Measurements from ENCODE around the gene ZDHHC11B. TPM values are rescaled to one million over a fixed set of nuclear protein-coding genes. Genes with fewer than 3 reads are reported as not detected.
"Not testable (repeated sequence)": the region's sequence is repeated elsewhere in the genome, so short reads cannot be mapped to it uniquely, and the experiment has no call there.

Gene ZDHHC11B
- polyA plus RNA-seq, 1 donor, result 15.7 TPM

DNA sequence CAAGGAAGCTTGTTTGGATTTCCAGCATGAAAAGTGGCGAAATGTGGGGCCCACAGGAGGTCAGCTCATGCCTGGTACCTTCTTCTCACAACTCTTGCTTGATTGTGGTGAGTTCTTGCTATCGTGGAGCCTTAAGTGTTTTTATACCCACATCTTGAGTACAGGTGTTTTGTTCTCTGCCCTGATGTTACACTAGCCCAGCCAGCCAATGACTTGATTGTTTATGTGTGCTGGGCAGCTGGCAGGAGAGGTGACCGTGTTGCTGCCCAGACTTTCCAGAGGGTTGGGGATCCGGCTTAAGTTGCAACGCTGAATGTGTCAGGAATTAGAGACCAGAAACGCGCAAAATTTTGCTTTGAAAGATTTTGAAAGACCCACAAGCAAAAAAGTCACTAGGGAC is 67.4 kb downstream of the ZDHHC11B start:
- no peak for DNase-seq (ENCODE audit: low read depth)

DNA sequence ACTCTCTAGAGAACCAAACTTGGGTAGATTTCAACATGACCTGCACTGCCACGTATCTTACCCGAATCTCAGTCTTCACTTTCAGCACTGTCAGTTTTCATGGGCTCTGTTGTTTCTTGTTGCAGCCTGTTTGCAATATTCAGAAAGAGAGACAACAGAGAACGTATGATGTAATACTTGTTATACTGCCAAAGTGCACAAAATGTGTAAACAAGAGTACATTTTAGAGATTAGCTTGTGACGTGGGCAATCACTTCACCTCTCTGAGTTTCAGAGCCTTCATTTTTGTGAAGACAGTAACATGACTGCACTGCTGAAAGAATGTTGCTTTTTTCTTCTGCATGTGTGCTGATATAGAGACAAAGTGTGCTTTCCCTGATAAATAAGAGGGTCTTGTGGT is 67.8 kb downstream of the ZDHHC11B start:
- not testable (repeated sequence) for DNase-seq (ENCODE audit: low read depth)

DNA sequence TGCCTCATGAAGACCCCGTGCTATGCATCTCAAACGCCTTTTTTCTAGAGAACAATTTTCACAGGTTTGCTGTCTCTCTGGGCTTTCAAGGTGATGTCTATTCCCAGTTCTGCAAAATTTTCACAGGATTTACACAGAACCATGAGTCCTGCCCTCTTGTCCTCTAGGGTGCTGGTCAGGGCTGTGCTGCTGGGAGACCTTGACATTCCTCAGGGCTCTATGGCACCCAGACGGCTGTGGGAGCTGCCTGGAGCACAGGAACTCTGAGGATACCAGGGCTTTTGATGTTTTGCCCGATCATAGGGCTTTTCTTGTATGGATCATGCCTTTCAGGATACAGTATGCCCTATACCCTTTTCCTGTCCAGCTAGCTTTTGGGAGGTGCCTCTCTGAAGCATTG is 68.9 kb downstream of the ZDHHC11B start:
- not testable (repeated sequence) for DNase-seq (ENCODE audit: low read depth)

DNA sequence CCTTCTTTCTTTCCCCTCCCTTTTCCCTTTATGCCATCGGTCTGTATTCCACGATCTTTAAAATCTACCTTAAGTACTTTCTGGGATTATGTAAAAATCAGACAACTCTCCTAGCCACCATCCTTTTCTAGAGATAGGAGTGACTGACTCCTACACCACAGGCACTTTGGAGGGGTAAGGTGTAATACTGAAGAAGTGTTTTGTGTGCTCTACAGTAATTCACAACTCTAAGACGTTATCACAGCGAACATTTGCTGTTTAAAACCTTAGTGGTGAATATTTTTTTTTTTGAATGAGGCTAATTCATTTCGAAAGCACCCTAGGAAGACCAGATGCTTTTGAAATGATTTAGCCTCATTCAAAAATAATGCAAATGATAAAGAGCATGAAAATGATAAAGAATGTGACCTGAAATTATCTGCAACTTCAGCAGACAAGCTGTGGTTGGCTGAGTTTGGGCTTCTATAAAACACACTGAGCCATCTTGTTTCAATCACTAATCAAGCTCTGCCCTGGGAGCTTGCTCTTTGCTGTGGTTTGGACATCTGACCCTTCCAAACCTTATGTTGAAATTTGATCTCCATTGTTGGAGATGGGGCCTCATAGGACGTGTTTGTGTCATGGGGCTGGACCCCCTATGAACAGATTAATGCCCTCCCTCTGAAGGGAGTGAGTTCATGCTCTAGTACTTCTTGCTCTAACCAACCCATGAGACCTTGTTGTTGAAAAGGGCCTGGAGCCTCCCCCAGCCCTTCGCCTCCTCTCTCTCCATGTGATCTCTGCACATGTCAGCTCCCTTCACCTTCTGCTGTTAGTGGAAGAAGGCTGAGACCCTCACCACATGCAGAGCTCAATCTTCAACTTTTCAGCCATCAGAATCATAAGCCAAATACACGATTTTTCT is 70.1 kb downstream of the ZDHHC11B start:
- not testable (repeated sequence) for DNase-seq (ENCODE audit: low read depth)

DNA sequence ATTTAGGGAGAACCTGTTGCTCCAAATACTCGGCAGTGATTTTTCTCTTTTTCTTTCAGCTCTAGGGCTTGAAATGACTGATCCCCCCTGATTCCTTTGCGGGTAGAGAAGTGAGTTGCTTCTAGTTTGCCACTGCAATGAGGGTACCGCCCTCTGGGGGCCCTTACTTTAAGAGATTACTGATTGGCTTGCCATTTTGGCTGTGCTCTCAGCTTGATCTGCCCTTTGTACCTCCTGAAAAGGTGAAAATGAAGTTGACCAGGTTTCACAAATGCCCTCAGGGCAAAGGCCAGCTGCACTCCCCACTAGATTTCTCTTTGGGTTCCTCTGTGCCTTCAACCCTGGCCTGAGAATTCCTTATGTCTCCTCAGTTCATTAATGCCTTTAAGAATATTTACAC is 70.8 kb downstream of the ZDHHC11B start:
- DNase-seq (ENCODE audit: low read depth), result not testable (repeated sequence)

DNA sequence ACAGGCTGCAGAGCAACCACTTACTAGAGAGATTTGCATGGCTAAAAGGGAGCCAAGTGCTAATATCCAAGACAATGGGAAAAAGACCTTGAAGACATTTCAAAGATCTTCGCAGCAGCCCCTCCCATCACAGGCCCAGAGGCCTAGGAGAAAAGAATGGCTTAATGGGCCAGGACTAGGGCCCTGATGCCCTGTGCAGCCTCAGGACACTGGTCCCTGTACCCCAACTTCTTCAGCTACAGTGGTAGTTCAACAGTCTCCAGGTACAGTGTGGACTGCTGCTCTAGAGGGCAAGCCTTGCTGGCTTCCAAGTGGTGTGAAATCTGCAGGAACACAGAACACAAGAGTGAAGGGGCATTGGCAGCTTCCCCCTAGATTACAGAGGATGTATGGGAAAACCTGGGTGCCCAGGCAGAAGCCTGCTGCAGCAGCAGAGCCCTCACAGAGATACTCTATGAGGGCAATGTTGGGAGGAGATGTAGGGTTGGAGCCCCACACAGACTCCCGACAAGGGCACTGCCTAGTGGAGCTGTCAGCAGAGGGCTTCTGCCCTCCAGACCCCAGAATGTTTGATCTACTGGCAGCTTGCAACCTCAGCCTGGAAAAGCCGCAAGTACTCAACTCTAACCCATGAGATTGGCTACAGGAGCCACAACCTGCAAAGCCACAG is 75.5 kb downstream of the ZDHHC11B start:
- DNase-seq (ENCODE audit: low read depth), result not testable (repeated sequence)

DNA sequence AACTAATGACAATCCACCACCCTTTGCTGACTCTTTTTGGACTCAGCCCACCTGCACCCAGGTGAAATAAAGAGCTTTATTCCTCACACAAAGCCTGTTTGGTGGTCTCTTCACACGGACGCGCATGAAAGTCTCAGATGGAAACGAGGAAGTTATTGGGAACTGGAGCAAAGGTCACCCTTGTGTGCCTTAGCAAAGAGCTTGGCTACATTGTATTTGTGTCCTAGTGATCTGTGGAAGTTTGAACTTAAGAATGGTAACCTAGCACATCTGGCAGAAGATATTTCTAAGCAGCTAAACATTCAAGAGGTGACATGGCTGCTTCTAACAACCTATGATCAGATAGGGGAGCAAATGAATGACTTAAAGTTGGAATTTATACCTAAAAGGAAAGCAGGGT is 76.2 kb downstream of the ZDHHC11B start:
- not testable (repeated sequence) for DNase-seq (ENCODE audit: low read depth)

DNA sequence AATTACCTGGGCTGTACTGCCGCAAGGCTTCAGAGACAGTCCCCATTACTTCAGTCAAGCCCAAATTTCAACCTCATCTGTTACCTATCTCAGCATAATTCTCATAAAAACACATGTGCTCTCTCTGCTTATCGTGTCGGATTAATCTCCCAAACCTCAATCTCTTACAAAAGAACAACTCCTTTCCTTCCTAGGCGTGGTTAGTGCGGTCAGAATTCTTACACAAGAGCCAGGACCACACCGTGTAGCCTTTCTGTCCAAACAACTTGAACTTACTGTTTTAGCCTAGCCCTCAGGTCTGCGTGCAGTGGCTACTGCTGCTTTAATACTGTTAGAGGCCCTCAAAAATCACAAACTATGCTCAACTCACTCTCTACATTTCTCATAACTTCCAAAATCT is 78.4 kb downstream of the ZDHHC11B start:
- DNase-seq (ENCODE audit: low read depth), result not testable (repeated sequence)

DNA sequence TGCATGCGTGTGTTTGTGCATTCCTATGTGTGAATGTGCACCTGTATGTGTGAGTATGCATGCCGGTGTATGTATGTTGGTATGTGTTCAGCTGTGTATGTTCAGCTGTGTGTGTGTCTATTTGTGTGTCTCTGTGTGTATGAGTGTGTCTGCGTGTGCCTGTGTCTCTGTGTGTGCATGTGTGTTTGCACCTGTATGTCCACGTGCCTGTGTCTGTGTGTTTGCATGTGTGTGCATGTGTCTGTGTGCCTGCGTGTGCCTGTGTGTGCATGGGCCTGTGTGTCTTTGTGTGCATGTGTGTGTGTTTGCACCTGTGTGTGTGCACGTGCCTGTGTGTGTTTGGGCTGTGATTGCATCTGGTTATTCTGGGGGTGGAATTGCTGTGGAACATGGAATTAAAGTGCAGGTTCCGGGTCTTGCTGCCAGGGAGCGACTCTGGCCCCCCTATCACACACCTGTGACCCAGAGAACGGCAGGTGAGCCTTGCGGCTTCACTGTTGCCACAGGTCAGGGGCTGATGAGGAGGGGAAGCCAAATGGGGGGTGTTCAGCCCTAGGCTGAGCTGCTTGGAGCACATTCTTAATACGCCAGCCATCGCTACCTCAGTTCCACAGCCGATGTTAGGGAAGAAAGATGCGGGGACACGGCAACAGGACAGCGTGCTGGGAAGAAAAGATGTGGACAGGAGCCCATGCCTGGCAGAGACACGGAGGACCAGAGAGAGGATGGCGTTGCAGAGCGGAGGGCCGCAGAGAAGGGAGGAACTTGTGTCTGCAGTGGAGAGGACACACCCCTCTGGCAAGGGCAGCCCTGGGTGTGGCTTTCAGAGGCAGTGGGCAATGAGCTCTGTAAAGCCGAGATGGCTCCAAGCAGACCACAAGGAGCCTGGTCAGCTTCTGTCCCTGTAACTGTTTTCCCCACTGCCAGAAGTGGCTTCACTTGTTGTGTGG is 87.5 kb downstream of the ZDHHC11B start:
- not testable (repeated sequence) for DNase-seq (ENCODE audit: low read depth)

DNA sequence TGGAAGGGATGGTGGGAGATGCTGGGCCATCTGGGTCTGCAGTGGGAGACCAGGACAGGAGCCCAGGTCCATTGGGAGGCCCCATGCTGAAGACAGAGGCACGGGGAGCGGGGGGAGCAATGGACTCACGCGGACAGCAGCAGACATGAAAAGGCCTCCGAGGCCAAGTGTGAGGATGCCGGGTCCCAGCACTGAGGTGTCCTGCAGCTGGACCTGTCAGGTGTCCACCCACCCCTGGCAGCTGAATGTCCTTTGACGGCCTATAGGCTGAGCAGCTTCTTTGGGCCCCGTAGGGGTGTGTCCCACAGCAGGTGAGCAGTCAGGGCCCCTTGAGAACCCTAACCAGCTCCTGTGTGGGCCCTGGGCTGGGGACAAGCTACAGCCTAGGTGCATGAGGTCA is 88.3 kb downstream of the ZDHHC11B start:
- DNase-seq (ENCODE audit: low read depth), result not testable (repeated sequence)

DNA sequence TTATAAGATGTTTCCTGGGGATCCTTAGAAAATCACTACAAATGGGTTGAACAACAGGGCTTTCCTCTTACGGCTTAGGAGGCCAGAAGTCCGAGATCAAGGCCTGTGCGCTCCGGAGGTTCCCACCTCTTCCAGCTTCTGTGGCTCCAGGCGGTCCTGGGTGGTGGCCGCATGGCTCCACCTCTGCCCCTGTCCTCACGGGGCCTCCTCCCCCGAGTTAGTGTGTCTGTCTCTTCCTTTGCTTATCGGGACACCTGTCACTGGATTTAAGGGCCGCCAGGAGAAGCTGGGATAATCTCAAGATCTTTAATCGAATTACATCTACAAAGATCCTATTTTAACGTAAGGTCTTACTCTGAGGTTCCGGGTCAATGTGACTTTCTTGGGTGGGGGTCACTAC is 89.1 kb downstream of the ZDHHC11B start:
- not testable (repeated sequence) for DNase-seq (ENCODE audit: low read depth)

DNA sequence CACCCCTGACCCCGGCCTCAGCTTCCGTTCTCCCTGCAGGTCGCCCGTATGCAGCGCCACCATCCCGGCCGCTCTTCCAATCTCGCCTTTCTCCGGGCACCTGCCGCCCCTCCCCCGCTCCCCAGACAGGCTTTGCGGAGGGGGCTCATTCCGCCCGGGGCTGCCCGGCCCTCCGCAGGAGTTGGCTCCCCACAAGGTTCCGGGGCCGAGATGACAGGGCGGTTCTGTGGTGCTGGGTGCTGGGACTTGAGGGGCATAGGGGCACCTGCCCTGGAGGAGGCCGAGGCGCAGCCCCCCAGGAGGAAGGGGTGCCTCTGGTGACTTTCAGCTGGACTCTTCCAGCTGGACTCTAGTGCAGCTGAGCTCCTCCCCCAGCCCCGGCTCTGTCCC is 90.5 kb downstream of the ZDHHC11B start:
- DNase-seq (ENCODE audit: low read depth), result not testable (repeated sequence)

DNA sequence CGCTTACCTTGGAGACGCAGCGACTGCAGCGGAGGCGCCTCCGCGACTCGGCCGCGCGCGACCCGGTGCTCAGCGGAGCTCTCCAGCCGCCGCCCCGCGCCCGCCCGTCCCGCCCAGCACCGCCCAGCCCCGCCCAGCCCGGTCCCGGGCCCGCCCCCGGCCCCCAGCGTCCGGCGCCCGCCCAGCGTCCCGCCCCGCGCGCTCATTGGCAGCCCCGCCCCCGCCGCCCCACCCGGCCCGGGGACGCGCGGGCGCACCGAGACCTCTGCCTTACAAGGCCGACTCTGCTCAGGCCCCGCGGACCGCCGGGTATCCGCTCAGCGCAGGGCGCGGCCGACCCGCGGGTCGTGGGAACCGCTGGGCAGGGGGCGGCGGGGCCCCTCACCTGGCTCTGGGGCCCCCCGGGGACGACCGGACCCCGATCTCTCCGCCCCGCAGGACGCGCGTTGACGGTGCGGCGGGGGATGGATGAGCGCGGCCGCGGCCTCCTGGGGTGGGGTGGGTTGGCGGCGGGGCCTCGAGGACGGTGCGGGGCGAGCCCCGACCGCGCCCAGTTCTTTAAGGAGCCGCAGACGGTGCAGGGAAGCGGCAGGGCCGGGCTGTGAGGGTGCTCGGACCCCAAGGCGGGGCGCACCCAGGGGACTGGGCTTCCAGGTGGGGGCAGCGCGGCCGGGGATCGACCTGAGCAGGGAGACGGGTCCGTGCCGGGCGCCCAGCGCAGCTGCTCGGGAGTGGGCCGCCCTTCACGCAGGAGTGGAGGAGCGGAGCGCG is 91.1 kb downstream of the ZDHHC11B start, which contains the start of gene TPPP:
Gene TPPP, minus strand, starts transcription at position 82 of the 771 bp plus-strand sequence. CDS start 15,292 bp downstream, outside the sequence.
- not testable (repeated sequence) for DNase-seq (ENCODE audit: low read depth)

DNA sequence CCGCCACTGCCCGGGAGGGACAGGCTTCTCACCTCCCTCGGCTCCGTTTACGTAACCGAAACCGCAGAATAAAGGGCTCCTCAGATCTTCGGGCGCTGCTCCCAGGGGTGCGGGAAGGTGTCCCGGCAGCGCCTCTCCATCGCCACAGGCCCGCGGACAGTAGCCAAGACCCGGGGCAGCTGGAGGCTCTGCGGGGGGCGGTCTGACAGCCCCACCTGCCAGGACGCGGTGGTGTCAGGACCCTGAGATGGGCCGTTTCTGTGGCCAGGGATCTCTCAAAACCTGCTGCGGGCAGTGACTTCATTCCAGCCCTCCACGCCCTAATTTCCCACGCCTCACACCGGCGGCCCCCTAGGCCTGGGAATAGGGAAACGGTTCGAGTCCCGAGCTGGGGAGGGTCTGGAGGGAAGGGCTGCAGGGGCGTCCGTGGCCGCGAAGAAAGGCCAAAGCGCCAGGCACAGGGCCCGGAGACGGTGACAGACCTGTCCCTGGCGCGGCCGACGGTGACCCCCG is 91.9 kb downstream of the ZDHHC11B start:
- DNase-seq (ENCODE audit: low read depth), result not testable (repeated sequence)

DNA sequence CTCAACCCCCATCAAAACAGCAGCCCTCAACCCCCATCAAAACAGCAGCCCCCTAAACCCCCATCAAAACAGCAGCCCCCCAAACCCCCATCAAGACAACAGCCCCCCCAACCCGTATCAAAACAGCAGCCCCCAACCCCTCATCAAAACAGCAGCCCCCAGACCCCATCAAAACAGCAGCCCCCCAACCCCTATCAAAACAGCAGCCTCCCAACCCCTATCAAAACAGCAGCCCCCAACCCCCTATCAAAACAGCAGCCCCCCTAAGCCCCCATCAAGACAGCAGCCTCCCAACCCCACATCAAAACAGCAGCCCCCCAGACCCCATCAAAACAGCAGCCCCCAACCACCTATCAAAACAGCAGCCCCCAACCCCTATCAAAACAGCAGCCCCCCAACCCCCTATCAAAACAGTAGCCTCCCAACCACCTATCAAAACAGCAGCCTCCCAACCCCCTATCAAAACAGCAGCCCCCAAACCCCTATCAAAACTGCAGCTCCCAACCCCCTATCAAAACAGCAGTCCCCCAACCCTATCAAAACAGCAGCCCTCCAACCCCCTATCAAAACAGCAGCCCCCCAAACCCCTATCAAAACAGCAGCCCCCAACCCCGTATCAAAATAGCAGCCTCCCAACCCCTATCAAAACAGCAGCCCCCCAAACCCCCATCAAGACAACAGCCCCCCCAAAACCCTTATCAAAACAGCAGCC is 92.6 kb downstream of the ZDHHC11B start:
- DNase-seq (ENCODE audit: low read depth), result no peak

DNA sequence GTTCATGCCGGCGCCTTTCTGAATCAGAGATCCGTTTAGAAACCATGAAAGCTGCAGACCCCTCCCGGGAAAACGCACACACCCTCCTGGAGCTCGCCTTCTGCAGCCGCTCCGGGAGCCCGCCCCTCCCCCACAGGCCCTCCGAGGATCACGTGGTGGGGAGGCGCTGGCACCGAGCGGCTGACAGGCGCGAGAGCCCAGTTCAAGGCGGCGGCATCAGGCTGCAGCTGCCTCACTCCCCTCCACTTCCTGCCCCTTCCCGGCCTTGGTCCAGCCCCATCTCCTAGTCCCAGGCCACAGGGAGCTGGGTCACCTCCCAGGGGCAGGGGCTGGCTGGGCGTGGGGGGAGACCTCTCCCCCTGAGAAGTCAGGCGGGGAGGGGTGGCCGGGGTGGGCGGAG is 93.5 kb downstream of the ZDHHC11B start:
- DNase-seq (ENCODE audit: low read depth), result not testable (repeated sequence)

DNA sequence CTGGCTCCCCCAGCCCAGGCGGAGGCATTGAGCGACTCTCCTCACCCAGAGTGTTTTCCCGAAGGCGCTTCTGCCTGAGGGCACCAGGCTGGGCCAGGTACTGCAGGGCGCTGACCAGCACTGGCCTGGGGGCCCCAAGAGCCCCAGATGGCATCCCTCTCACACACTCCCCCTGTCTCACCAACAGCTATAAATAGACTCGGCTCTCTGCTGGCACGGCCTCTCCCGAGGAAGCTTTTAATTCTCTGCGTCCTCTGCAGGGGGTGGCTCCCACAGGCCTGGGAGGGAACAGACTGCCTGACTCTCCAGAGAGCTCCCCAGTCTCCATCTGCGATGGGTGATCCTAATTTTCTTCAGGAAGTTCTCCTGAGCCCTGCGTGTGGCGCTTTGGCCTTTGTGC is 94.2 kb downstream of the ZDHHC11B start:
- DNase-seq (ENCODE audit: low read depth), result not testable (repeated sequence)

DNA sequence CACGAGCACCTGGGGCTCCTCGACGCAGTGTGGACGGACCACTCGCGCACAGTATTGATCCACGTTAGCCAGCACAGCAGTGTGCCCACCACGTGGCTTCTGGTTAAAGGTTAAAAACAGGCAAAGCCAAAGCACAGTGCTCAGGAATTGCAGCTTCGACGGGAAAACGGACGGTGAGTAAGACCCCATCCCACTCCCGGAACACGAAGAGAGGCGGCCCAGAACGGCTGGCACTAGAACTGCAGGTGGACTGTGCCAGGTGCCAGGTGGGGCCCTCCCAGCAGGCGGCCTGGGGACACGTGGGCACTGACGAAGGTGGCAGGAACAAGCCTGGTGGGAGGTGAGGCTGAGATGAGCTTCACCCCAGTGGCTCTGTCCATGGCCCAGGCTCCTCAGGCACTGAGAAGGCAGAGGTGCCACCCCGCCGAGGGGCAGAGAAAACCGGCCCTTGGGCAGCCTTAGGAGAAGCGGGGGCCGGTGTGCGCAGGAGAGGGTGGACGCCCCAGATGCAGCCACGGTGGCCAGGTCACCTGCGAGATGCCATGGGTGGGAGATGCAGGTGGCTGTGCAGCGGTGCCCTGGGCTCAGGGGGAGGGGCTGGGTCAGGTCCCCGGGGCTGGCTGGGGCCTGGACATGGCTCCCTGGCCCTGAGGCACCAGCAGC is 96.0 kb downstream of the ZDHHC11B start:
- not testable (repeated sequence) for DNase-seq (ENCODE audit: low read depth)

DNA sequence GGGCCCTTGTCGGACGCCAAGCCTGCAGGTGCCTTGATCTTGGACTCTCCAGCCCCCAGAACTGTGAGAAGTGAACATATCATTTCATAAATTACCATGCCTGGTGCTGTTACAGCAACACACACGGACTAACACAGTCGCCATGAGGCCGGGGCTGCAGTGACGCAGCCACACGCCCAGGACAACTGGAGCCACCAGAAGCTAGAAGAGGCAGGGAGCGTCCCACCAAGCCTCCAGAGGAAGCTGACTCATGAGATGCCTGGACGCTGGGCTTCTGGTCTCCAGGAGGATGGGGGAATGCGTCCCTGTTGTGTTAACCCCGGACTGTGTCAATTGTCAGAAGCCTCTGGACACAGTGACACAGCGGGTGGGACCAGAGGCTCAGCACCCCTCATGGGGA is 97.6 kb downstream of the ZDHHC11B start:
- DNase-seq (ENCODE audit: low read depth), result not testable (repeated sequence)

Measured in forelimb muscle (tissue), 1 donor.